ENCODE measurements around the gene CHCHD6. TPM values are rescaled to one million over a fixed set of nuclear protein-coding genes. Genes with fewer than 3 reads are reported as not detected.
A peak's percentile ranks its signal among the peaks of the same experiment; 100 is the strongest.

The CHCHD6 gene
- total RNA-seq, 4 donors from 2014 or later = 30.3 to 46.5 (median 33.6) TPM

DNA sequence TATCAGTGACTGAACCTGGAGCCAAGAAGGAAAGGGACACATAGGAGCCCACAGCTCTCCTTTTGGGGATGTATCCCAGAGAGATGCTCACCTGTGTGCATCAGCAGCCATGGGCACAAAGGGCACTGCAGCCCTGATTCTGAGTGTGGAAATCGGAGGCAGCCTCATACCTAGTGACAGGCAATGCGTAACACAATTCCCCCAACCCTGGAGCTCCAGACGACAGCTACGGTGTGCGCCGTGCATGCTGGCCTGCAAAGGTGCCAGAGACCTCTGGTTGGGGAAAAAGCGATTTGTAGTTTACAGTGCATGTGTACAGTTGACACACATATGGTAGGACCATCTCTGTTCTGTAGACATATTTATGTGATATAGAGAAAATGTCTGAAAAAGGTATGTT is 219.9 kb downstream of the CHCHD6 start:
- Histone ChIP-seq H3K4me1 (peaks cover 0 to 30% (median 7%) of the 10 kb centered on the region in 4 donors), H3K4me3 (no peak overlapping the region), H3K9me3 (no peaks in the 10 kb centered on the region), H3K36me3 (no peaks in the 10 kb centered on the region), H3K27me3 (no peaks in the 10 kb centered on the region), H3K27ac (no peak overlapping the region)
- no peak for TF ChIP-seq CTCF (IDR thresholded peaks at IDR 0.05)
- no peak for TF ChIP-seq EP300 (IDR thresholded peaks at IDR 0.05)
- TF ChIP-seq POLR2A (IDR thresholded peaks at IDR 0.05) = no peak
- WGBS, 2 donors = 92 to 96% methylated on average over 7 of the region's 7 CpGs
- no peak for DNase-seq (ENCODE audit: low spot score in 2 of 2)

DNA sequence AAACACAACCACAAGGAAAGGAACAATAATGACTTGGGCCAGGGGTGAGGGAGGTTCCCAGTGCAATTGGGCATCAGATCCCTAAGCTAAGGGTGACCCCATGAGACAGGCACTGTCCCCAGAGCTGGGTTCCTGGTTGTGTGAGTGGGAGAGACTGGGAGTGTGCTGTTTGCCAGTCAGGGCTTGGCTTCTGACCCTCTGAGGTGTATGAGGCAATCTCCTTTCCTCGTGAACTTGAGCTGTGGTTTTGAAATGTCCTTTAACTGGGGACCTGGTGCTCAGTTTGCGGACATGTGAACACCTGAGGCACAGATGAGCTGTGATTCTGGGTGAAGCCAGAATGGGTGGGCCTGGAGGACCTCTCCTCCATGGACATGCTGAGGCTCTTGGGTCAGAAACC is 220.4 kb downstream of the CHCHD6 start:
- TF ChIP-seq CTCF (IDR thresholded peaks at IDR 0.05) = no peak
- TF ChIP-seq POLR2A (IDR thresholded peaks at IDR 0.05) = no peak
- Histone ChIP-seq H3K4me3 (no peak overlapping the region), H3K27me3 (no peaks in the 10 kb centered on the region), H3K27ac (no peak overlapping the region), H3K4me1 (peaks cover 0 to 30% (median 7%) of the 10 kb centered on the region in 4 donors), H3K36me3 (no peaks in the 10 kb centered on the region), H3K9me3 (no peaks in the 10 kb centered on the region)
- WGBS, 2 donors = 83 to 86% methylated on average over 2 of the region's 2 CpGs
- no peak for DNase-seq (ENCODE audit: low spot score in 2 of 2)

DNA sequence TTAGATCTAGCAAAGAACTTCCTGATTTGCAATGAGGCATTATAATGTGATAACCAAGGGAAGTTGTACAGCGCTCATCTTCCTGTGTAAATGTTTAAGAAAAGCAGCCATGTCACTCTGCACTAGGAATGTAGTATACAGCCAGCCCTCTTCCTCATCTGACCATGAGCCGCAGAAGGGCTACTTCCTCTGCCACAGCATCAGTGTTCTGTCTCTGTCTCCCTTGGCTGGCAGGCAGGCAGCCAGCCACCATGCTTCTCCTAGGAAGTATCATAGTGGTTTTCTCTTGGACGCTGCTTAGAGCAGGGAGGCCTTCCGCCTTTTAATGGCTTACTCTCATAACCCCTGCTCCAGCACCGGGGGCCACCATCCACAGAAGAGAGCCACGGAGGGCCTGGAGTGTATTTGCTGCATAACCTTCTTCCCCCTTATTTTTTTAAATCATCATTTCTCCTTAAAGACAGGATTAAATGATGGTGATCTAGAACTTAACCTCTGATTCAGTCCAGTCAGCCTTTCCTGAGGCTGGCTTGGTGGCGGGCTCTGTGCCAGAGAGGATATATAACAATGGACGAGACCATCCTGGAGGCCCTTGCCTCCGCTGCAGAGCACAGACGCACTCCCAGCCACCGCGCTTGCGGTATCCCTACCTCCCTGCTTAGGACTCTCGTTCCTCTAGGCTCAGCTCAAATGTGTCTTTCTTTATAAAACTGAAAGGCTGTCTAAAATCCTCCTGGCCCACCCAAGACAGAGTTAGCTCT is 221.6 kb downstream of the CHCHD6 start:
- H3K36me3 ChIP-seq = no peaks in the 10 kb centered on the region
- TF ChIP-seq EP300 (IDR thresholded peaks at IDR 0.05) = peak in 1 of 2 donors; percentile 8
- TF ChIP-seq CTCF (IDR thresholded peaks at IDR 0.05) = no peak
- TF ChIP-seq POLR2A (IDR thresholded peaks at IDR 0.05) = no peak
- DNase-seq (ENCODE audit: low spot score in 2 of 2) = no peak
- WGBS, 2 donors = 72 to 73% methylated on average over 13 to 14 of the region's 14 CpGs
- no peak overlapping the region for H3K4me3 ChIP-seq
- H3K27ac ChIP-seq = no peak overlapping the region
- peaks cover 0 to 30% (median 7%) of the 10 kb centered on the region in 4 donors for H3K4me1 ChIP-seq
- no peaks in the 10 kb centered on the region for H3K9me3 ChIP-seq
- H3K27me3 ChIP-seq = no peaks in the 10 kb centered on the region

DNA sequence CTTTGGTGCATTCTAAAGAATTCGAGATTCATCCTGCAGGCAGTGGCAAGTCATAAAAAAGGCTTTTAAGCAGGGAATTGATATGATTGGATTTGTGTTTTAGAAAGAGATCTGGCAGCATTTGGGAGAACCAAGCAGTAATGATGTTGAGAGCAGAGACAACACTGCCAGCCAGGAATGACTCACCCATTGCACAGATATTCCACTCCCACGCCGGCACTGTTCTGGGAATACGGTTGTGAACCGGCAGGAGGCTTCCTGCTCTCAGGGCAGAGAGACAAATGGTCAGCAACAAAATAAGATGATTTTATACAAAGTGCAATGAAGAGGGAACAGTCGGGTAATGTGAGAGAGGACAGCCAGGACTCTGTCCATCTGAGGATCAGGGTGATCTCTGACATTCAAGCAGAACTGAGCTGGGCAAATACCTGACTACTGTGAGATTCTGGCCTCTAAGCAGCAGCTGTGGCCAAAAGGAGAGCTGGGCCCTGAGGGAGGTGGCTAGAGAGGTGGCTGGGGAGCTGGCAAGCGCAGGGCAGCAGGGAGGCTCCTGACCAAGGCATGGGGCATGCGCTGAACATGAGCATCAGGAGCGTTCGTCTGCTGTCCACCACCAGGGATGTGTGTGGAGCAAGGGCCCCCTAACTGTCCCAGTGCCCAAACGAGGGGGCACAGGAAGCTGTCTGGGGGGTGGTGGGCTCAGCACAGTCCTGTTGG is 222.8 kb downstream of the CHCHD6 start:
- no peaks in the 10 kb centered on the region for H3K9me3 ChIP-seq
- TF ChIP-seq CTCF (IDR thresholded peaks at IDR 0.05) (peak in 1 of 5 experiments; percentile 22), POLR2A (IDR thresholded peaks at IDR 0.05) (no peak), EP300 (IDR thresholded peaks at IDR 0.05) (peak in 1 of 2 donors; percentile 28)
- H3K27ac ChIP-seq = peak overlapping the region in 3 of 4 donors; percentile 17 to 54 (median 34)
- H3K4me1 ChIP-seq = peaks cover 0 to 27% (median 7%) of the 10 kb centered on the region in 4 donors
- WGBS, 2 donors = 57 to 62% methylated on average over 11 of the region's 11 CpGs
- peak; percentile 38 to 63 for DNase-seq (ENCODE audit: low spot score in 2 of 2)
- no peaks in the 10 kb centered on the region for H3K27me3 ChIP-seq
- H3K4me3 ChIP-seq = no peak overlapping the region
- no peaks in the 10 kb centered on the region for H3K36me3 ChIP-seq

GRCh38 chr3:126927401-126927750 is 223.3 kb downstream of the CHCHD6 start:
- H3K4me3 ChIP-seq = no peak overlapping the region
- H3K36me3 ChIP-seq = no peaks in the 10 kb centered on the region
- TF ChIP-seq CTCF (IDR thresholded peaks at IDR 0.05) (no peak), POLR2A (IDR thresholded peaks at IDR 0.05) (no peak), EP300 (IDR thresholded peaks at IDR 0.05) (no peak)
- no peaks in the 10 kb centered on the region for H3K9me3 ChIP-seq
- H3K4me1 ChIP-seq = peaks cover 0 to 32% (median 8%) of the 10 kb centered on the region in 4 donors
- no peaks in the 10 kb centered on the region for H3K27me3 ChIP-seq
- 47 to 56% methylated on average over 4 of the region's 4 CpGs for WGBS, 2 donors
- no peak for DNase-seq (ENCODE audit: low spot score in 2 of 2)
- peak overlapping the region in 1 of 4 donors; percentile 54 for H3K27ac ChIP-seq
